IPS-NIHi7 (cell line): ENCODE measurements around the gene GDE1.

Source experiments
- DNase-seq: peaks from one replicate; pipeline ENCODE4 v3.0.0; 2012; ENCODE audit warnings: mixed read lengths; ENCODE audit errors: extremely low spot score

GDE1 gene

DNA sequence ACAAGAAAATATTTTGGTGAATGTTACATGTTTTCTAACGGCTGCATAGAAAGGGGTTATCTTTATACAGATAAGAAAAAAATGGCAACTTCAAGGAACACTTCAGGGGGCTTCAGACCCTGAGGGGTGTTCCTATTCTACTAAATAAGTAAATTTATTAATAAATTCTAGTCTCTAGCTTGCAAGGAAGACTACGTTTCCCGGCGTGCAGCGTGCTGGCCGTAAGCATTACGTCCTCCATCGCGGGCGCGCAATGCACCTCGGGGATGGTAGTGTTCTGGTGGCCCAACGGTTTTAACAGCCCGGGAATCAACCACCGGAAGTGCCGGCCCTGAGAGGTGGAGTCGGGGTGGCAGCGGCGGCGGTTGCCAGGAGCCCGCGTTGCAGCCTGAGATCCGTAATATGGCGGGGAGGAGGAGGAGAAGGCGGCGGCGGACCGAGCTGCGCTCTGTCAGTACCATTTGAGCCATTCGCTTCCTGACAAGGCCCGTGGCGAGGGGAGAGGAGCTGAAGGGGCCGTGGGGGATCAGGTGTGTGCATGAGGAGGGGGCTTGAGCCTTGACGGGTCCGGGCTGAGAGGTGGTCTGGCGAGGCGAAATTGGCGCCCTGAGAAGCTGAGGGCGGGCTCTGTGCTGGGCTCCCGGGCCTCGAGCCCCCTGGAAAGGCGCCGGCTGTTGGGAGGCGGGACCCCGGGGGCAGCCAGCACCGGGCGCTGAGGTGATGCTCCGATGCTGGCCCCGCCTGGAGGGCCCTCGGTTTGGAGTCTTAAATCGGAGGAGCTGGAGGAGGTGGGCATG is 1.9 kb upstream of the GDE1 start, which contains the start of gene CCP110:
CCP110 (plus strand) TSS at position 384 of the 797 bp plus-strand sequence. CDS start 3,940 bp downstream, outside the sequence.
- DNase-seq = peak; percentile 90

- DNase-seq = no peak
Measured at GRCh38 chr16:19523184-19523558, 1.3 kb upstream of the GDE1 start.

DNA sequence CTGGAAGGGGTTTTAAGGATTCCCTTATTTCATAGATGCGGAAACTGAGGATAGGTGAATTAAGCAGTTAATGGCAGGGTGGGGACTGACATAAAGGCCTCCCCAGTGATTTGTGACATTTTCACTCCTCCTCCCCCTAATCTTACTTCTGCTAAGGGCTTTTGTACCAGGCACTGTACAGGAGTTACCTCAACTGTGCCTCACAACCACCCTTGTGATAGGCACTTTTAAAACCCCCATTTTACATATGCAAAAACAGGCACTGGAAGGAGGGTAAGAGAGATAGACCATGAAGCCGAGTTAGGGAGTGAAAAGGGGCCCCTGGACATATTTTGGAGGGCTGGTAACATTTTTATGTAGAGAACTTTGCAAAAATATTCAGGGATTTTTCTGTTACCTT is 862 bp upstream of the GDE1 start:
- DNase-seq = no peak

- no peak for DNase-seq
Measured at GRCh38 chr16:19522397-19522732, 467 bp upstream of the GDE1 start.

DNA sequence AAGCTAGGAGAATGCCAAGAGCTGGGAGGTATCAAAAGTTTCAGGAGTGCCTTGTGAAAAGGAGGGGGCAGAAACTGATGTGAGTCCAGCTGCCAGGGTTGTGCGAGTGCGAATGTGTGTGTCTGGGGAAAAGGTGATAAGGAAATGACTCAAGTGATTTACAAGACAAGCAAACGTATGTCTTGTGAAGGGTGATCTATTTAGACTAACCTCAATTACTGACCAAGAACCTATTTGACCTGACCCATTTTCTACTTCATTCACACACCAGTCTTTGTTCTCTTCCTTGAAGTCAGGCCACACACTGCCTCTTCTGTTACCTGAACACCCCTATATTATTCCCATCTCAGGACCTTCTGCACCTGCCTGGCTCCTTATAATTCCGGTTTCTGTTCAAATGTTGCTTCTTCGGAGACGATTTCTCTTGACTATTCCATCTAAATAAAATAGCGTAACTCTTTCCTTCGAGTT is 1.0 kb downstream of the GDE1 start:
- no peak for DNase-seq

GRCh38 chr16:19518388-19518787 is 3.5 kb downstream of the GDE1 start:
- DNase-seq = no peak

DNA sequence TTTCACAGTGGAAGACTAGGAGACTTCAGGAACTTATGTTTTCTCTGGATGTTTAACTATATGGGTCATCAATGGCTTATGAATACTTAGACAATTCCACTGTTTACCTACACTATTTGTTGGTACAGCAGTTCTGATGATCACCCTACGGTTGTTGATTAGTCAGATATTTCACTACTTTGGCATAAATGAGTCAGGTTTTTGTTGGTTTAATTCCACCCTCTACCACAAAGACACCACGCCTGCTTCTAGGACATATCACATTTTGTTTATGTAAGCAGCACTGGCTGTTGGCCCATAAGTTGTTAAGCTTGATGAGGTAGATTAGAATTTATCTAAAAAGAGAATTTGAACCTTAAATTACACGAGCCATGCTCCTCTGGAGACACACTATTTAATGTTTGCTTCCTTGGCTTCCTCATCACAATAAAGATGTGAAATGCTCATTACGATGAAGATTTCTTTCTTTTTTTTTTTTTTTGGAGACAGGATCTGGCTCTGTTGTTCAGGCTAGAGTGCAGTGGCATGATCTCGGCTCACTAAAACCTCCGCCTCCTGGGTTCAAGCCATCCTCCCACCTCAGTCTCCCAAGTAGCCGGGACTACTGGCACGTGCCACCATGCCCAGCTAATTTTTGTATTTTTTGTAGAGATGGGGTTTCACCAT is 4.3 kb downstream of the GDE1 start:
- DNase-seq = no peak

DNA sequence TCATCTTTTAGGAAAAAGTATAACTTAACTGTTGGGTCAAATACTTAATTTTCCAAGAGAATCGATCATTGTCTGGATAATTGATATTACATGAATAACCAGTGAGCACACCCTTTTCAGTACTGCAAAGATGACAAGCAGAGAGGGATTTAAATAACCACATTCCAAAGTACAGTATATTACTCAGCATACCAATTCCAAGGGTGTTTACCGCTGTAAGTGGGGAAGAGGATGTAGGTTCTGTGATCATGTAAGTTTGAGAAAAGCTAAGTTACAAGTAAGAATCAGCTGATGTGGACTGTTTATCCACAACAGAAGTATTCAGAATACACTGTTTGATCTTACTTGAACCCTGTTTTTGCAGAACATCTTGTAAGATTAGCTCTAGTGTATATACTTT is 6.1 kb downstream of the GDE1 start:
- DNase-seq = no peak

GRCh38 chr16:19513377-19514053 is 8.4 kb downstream of the GDE1 start:
- DNase-seq = no peak

DNA sequence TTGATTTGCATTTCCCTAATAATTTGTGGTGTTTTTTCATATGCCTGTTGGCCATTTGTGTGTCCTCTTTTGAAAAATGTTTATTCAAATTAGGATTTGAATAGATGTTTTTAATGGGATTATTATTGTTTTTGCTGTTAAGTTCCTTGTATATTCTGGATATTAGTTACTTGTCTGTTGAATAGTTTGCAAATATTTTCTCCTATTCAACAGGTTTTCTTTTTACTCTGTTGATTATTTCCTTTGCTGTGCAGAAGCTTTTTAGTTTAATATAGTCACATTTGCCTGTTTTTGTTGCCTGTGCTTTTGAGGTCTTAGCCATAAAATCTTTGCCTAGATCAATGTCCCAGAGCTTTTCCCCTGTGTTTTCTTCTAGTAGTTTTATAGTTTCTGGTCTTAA is 9.6 kb downstream of the GDE1 start:
- DNase-seq = no peak

- no peak for DNase-seq
Measured at GRCh38 chr16:19507867-19508266, 14.0 kb downstream of the GDE1 start.

DNA sequence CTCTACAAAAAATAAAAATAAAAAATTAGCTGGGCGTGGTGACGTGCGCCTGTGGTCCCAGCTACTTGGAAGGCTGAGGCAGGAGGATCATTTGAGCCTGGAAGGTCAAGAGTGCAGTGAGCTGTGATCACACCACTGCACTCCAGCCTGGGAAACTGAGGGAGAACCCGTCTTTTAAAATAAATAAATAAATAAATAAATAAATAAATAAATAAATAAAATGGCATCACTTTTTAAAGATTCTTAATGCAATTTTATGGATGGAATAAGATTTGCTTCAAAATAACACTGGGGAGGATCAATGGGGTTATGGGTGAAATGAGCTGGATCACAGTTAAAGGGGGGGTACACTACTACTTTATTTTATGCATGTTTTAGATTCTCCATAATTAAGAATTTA is 14.9 kb downstream of the GDE1 start:
- no peak for DNase-seq

DNA sequence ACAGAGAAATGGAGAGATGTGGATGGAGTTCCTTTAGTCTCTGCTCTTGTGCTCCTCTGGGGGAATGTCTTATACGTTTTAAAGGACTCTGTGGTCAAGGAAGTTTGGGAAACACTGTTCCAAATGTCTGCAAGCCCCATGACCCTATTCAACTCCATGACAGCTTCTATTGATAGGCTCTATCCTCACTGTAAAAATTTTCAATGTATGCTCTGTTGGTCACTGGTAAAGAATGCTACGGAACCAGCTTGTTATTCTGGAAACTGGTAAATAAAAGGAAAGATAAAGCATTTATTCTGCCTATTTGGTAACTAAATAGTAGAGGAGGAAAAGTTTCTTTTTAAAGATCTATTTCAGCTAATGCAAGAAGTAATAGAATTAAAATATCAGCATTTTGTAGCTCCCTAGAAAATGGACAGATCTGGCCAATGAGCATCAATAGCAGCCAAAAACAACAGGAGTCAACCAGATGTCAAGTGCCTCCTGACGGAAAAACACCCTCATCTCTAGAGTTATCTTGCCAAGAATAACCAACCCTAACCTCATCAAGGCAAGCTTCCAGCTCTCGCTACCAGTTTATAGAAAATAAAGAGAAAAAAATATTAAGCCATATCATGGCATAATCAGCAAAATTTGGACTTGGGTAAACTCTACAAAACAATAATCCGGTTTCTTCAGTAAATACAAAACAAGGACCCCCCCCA is 16.1 kb downstream of the GDE1 start:
- no peak for DNase-seq

- no peak for DNase-seq
Measured at GRCh38 chr16:19503461-19504075, 18.3 kb downstream of the GDE1 start.

GRCh38 chr16:19502395-19503131 is 19.3 kb downstream of the GDE1 start:
- peak; percentile 74 for DNase-seq

DNA sequence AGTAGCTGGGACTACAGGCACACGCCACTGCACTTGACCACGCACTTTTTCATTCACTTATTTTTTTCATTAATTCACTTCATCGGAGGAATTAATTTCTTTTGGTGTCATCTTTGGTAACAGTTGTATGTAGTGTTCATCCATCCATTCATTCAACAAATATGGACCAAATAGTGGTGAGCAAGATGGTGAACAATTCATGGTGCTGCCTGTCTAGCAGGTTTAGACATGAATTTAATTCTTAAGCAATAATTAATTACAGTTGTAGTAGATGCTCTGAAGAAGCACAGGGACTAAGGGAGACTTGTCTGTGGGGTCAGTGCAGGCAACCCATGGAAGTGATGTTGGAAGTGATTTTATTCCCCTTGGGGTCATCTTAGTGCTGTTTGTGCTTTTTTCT is 22.4 kb downstream of the GDE1 start:
- DNase-seq = no peak

DNA sequence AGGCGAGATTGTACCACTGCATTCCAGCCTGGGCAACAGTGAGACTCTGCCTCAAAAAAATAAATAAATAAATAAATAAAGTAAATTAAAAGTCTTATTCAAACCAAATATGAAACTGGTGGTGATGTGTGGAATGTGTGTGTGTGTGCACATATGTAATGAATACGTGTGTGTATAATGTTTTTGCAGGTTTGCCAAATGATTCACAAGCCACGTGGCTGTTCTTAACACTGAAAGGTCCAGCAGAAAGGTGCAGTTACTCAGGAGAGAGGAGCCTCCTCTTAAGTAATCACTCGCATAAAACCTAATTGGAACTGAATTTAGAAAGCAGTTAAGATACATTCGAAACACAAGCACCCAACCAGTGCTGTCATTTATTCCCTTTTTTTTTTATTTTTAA is 22.9 kb downstream of the GDE1 start:
- no peak for DNase-seq

DNA sequence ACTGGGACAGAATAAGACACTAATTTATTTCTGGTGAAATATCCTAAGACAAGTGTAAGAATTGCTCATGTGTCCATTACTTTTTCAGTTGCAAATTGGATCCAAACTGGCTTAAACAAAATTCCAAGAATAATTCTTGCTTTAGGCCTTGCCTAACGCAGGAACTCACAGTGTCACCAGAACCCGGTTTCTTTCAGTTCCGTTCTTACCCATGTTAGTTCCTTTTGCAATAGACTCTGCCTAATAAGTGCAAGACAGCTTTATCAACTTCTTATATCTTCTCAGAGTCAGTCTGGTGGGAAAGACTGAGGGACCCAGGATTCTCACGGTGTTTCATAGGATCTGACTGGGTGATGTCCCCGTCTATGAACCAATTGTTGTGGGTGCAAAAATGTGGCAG is 24.7 kb downstream of the GDE1 start:
- DNase-seq = no peak

GRCh38 chr16:19490619-19491018 is 31.3 kb downstream of the GDE1 start:
- DNase-seq = no peak

DNA sequence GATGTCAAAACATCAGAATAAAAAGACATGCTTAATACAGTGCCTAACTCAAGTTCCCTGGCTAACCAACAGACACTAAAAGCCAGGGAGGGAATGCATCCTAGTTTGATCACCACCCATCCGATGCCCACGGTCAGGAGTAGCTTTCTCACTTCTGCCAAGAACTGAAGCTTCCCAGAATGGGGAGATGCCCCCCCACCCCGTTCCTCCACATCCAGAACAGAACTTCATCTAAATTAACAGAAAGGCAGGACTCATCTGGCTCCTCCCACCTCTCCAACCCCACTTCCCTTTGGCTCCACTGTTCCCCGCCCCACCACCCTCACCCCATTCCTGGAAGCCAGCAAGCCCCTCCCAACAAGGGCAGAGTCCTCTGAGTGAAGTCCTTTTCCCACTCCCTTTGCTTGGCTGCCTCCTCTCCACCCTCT is 33.7 kb downstream of the GDE1 start:
- DNase-seq = peak; percentile 48

GRCh38 chr16:19486750-19487325 is 35.1 kb downstream of the GDE1 start:
- no peak for DNase-seq
